OCI-LY7 (cell line): ENCODE results near the gene CNIH3.

Source experiments
- EZH2phosphoT487 ChIP-seq: fragments of 200-600 bp; sonication (generic); IDR thresholded peaks from 2 replicates; pipeline ENCODE4 v1.6.1; 2018; ENCODE audit warnings: low read depth, borderline replicate concordance, mild to moderate bottlenecking, mixed run types, antibody characterized with exemption, low read length, moderate library complexity, mixed read lengths
- TF ChIP-seq, protein P1 (sequence below): fragments of 200-600 bp; sonication (generic); conservative IDR thresholded peaks from 2 replicates; pipeline ENCODE4 v1.5.1; 2014; ENCODE audit warnings: mild to moderate bottlenecking, antibody characterized with exemption, low read length, moderate library complexity, mixed read lengths

GRCh38 chr1:224639426-224639975, 23.4 kb downstream of the CNIH3 start:
- TF ChIP-seq EZH2phosphoT487 = no peak
- TF ChIP-seq, protein P1, sequence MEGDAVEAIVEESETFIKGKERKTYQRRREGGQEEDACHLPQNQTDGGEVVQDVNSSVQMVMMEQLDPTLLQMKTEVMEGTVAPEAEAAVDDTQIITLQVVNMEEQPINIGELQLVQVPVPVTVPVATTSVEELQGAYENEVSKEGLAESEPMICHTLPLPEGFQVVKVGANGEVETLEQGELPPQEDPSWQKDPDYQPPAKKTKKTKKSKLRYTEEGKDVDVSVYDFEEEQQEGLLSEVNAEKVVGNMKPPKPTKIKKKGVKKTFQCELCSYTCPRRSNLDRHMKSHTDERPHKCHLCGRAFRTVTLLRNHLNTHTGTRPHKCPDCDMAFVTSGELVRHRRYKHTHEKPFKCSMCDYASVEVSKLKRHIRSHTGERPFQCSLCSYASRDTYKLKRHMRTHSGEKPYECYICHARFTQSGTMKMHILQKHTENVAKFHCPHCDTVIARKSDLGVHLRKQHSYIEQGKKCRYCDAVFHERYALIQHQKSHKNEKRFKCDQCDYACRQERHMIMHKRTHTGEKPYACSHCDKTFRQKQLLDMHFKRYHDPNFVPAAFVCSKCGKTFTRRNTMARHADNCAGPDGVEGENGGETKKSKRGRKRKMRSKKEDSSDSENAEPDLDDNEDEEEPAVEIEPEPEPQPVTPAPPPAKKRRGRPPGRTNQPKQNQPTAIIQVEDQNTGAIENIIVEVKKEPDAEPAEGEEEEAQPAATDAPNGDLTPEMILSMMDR = no peak
